Measurements from ENCODE around the gene CBFB. TPM values are rescaled to one million over a fixed set of nuclear protein-coding genes. Genes with fewer than 3 reads are reported as not detected.

Gene CBFB
- total RNA-seq, 4 donors from 2014 or later: 26.0 to 59.3 (median 41.9) TPM

- no peak for DNase-seq
- 81 to 85% methylated on average over 4 of the region's 4 CpGs for WGBS, 2 donors
- Histone ChIP-seq H3K36me3 (peaks cover 0 to 36% (median 0%) of the 10 kb centered on the region in 3 donors), H3K4me3 (no peak overlapping the region), H3K27ac (no peak overlapping the region), H3K9me3 (no peaks in the 10 kb centered on the region), H3K4me1 (peaks cover 0 to 26% (median 16%) of the 10 kb centered on the region in 3 donors), H3K27me3 (no peaks in the 10 kb centered on the region)
- intact Hi-C loops (cut with DNase I): no loop called here
- TF ChIP-seq POLR2A (IDR thresholded peaks at IDR 0.05) (no peak), CTCF (IDR thresholded peaks at IDR 0.05) (no peak)
Observed at GRCh38 chr16:67101311-67102082, 72.5 kb downstream of the CBFB start.

GRCh38 chr16:67104061-67104460 is 75.1 kb downstream of the CBFB start:
- Histone ChIP-seq H3K36me3 (peaks cover 0 to 20% (median 0%) of the 10 kb centered on the region in 3 donors), H3K4me1 (peaks cover 2 to 34% (median 22%) of the 10 kb centered on the region in 3 donors), H3K9me3 (no peaks in the 10 kb centered on the region), H3K27ac (peak overlapping the region in 2 of 4 donors; percentile 71 to 79), H3K27me3 (no peaks in the 10 kb centered on the region), H3K4me3 (no peak overlapping the region)
- TF ChIP-seq CTCF (IDR thresholded peaks at IDR 0.05) (peak in 1 of 6 experiments; percentile 30), POLR2A (IDR thresholded peaks at IDR 0.05) (no peak)
- DNase-seq: no peak
- WGBS, 2 donors: 49 to 65% methylated on average over 4 of the region's 4 CpGs
- intact Hi-C loops (cut with DNase I): no loop called here

- Histone ChIP-seq H3K27ac (peak overlapping the region; percentile 36 to 79 (median 56)), H3K27me3 (no peaks in the 10 kb centered on the region), H3K9me3 (no peaks in the 10 kb centered on the region), H3K4me1 (peaks cover 5 to 39% (median 24%) of the 10 kb centered on the region in 3 donors), H3K4me3 (no peak overlapping the region), H3K36me3 (peaks cover 0 to 12% (median 0%) of the 10 kb centered on the region in 3 donors)
- no peak for TF ChIP-seq POLR2A (IDR thresholded peaks at IDR 0.05)
- intact Hi-C loops (cut with DNase I): no loop called here
- DNase-seq: no peak
- WGBS, 2 donors: 27 to 61% methylated on average over 3 to 4 of the region's 6 CpGs
Observed at GRCh38 chr16:67104845-67105244, 75.9 kb downstream of the CBFB start.

- peaks cover 5 to 41% (median 24%) of the 10 kb centered on the region in 3 donors for H3K4me1 ChIP-seq
- peak overlapping the region; percentile 36 to 79 (median 56) for H3K27ac ChIP-seq
- intact Hi-C loops (cut with DNase I): no loop called here
- TF ChIP-seq CTCF (IDR thresholded peaks at IDR 0.05): no peak
- TF ChIP-seq POLR2A (IDR thresholded peaks at IDR 0.05): no peak
- no peak overlapping the region for H3K4me3 ChIP-seq
- DNase-seq: no peak
- H3K36me3 ChIP-seq: peaks cover 0 to 8% (median 0%) of the 10 kb centered on the region in 3 donors
- 50 to 79% methylated on average over 2 of the region's 2 CpGs for WGBS, 2 donors
- H3K9me3 ChIP-seq: no peaks in the 10 kb centered on the region
- H3K27me3 ChIP-seq: no peaks in the 10 kb centered on the region
Observed at GRCh38 chr16:67105246-67105645, 76.3 kb downstream of the CBFB start.

- Histone ChIP-seq H3K4me1 (peaks cover 10 to 47% (median 30%) of the 10 kb centered on the region in 3 donors), H3K27me3 (no peaks in the 10 kb centered on the region), H3K27ac (peak overlapping the region; percentile 36 to 79 (median 59)), H3K9me3 (no peaks in the 10 kb centered on the region), H3K36me3 (peaks cover 0 to 5% (median 0%) of the 10 kb centered on the region in 3 donors), H3K4me3 (no peak overlapping the region)
- WGBS, 2 donors: 21 to 33% methylated on average over 5 of the region's 5 CpGs
- no peak for DNase-seq
- no peak for TF ChIP-seq POLR2A (IDR thresholded peaks at IDR 0.05)
- no peak for TF ChIP-seq CTCF (IDR thresholded peaks at IDR 0.05)
- intact Hi-C loops (cut with DNase I): no loop called here
Observed at GRCh38 chr16:67105881-67106280, 76.9 kb downstream of the CBFB start.
